ENCODE measurements around the gene FLNB. TPM values are rescaled to one million over a fixed set of nuclear protein-coding genes. Genes with fewer than 3 reads are reported as not detected.
A peak's percentile ranks its signal among the peaks of the same experiment; 100 is the strongest.

FLNB gene
- total RNA-seq, 1 donor, result 274 TPM

GRCh38 chr3:58013973-58014649 lies 5.9 kb downstream of the FLNB start:
- Histone ChIP-seq H3K4me2 (ENCODE audit: insufficient read depth, low read length) (peak overlapping the region; percentile 29), H2AFZ (ENCODE audit: low read length) (no peak overlapping the region), H3K27me3 (ENCODE audit: insufficient read depth, low read length) (no peaks in the 10 kb centered on the region), H3K4me1 (ENCODE audit: insufficient read depth, low read length) (peaks cover 49% of the 10 kb centered on the region), H3K36me3 (ENCODE audit: insufficient read depth, low read length) (no peaks in the 10 kb centered on the region), H3K9me3 (ENCODE audit: low read depth, low read length) (no peaks in the 10 kb centered on the region), H3K27ac (ENCODE audit: low read depth, low read length) (peak overlapping the region; percentile 38), H3K79me2 (ENCODE audit: insufficient read depth, low read length) (peaks cover 93% of the 10 kb centered on the region), H4K20me1 (ENCODE audit: insufficient read depth, low read length) (peaks cover 79% of the 10 kb centered on the region), H3K4me3 (ENCODE audit: insufficient read depth, low read length) (no peak overlapping the region)
- TF ChIP-seq CTCF (IDR thresholded peaks at IDR 0.05; ENCODE audit: extremely low read depth, low read depth, low read length), result no peak
- DNase-seq (ENCODE audit: insufficient read length, low spot score, missing footprints), result peak; percentile 92

GRCh38 chr3:58015520-58015915 lies 7.3 kb downstream of the FLNB start:
- H4K20me1 ChIP-seq (ENCODE audit: insufficient read depth, low read length), result peaks cover 79% of the 10 kb centered on the region
- no peak for TF ChIP-seq CTCF (IDR thresholded peaks at IDR 0.05; ENCODE audit: extremely low read depth, low read depth, low read length)
- H3K79me2 ChIP-seq (ENCODE audit: insufficient read depth, low read length), result peaks cover 93% of the 10 kb centered on the region
- no peak overlapping the region for H3K4me2 ChIP-seq (ENCODE audit: insufficient read depth, low read length)
- no peak overlapping the region for H2AFZ ChIP-seq (ENCODE audit: low read length)
- no peaks in the 10 kb centered on the region for H3K36me3 ChIP-seq (ENCODE audit: insufficient read depth, low read length)
- no peaks in the 10 kb centered on the region for H3K27me3 ChIP-seq (ENCODE audit: insufficient read depth, low read length)
- no peak overlapping the region for H3K27ac ChIP-seq (ENCODE audit: low read depth, low read length)
- no peaks in the 10 kb centered on the region for H3K9me3 ChIP-seq (ENCODE audit: low read depth, low read length)
- DNase-seq (ENCODE audit: insufficient read length, low spot score, missing footprints), result peak; percentile 14
- H3K4me3 ChIP-seq (ENCODE audit: insufficient read depth, low read length), result no peak overlapping the region
- H3K4me1 ChIP-seq (ENCODE audit: insufficient read depth, low read length), result peaks cover 43% of the 10 kb centered on the region

GRCh38 chr3:58016710-58017109 lies 8.5 kb downstream of the FLNB start:
- no peak for DNase-seq (ENCODE audit: insufficient read length, low spot score, missing footprints)

More at GRCh38 chr3:58016710-58017109, 8.5 kb downstream of the FLNB start:
- H3K27me3 ChIP-seq (ENCODE audit: insufficient read depth, low read length), result no peaks in the 10 kb centered on the region
- H2AFZ ChIP-seq (ENCODE audit: low read length), result no peak overlapping the region
- H3K4me3 ChIP-seq (ENCODE audit: insufficient read depth, low read length), result no peak overlapping the region
- H4K20me1 ChIP-seq (ENCODE audit: insufficient read depth, low read length), result peaks cover 79% of the 10 kb centered on the region
- no peak overlapping the region for H3K27ac ChIP-seq (ENCODE audit: low read depth, low read length)
- peaks cover 4% of the 10 kb centered on the region for H3K36me3 ChIP-seq (ENCODE audit: insufficient read depth, low read length)
- no peak for TF ChIP-seq CTCF (IDR thresholded peaks at IDR 0.05; ENCODE audit: extremely low read depth, low read depth, low read length)
- H3K79me2 ChIP-seq (ENCODE audit: insufficient read depth, low read length), result peaks cover 93% of the 10 kb centered on the region
- no peaks in the 10 kb centered on the region for H3K9me3 ChIP-seq (ENCODE audit: low read depth, low read length)
- H3K4me2 ChIP-seq (ENCODE audit: insufficient read depth, low read length), result no peak overlapping the region
- peaks cover 32% of the 10 kb centered on the region for H3K4me1 ChIP-seq (ENCODE audit: insufficient read depth, low read length)
